Neural cell (in vitro differentiated cells): ENCODE measurements around the gene ESR2.

Source experiments
- CTCF ChIP-seq: fragments of 450-650 bp; IDR thresholded peaks from 2 replicates; pipeline ENCODE4 v1.5.1; 2014; ENCODE audit warnings: antibody characterized with exemption, mild to moderate bottlenecking, moderate library complexity; ENCODE audit not compliant: poor library complexity, severe bottlenecking
- EP300 ChIP-seq: fragments of 450-650 bp; conservative IDR thresholded peaks from 2 replicates; pipeline ENCODE4 v1.6.1; 2014; ENCODE audit warnings: antibody characterized with exemption, mild to moderate bottlenecking, moderate library complexity; ENCODE audit not compliant: poor library complexity, severe bottlenecking
- EZH2 ChIP-seq: fragments of 200-600, 300-800 bp; shearing (Covaris generic), sonication (generic); IDR thresholded peaks from 2 replicates; pipeline ENCODE4 v1.6.1; 2014; ENCODE audit warnings: antibody characterized with exemption, low read length, borderline replicate concordance, mild to moderate bottlenecking; ENCODE audit not compliant: insufficient read depth, poor library complexity, severe bottlenecking
- POLR2AphosphoS5 ChIP-seq: IDR thresholded peaks from 2 replicates; pipeline ENCODE4 v1.6.1; 2012
- RAD21 ChIP-seq: fragments of 450-650 bp; conservative IDR thresholded peaks from 2 replicates; pipeline ENCODE4 v1.6.1; 2014; ENCODE audit warnings: antibody characterized with exemption, mild to moderate bottlenecking, moderate library complexity
- TAF1 ChIP-seq: IDR thresholded peaks from 2 replicates; pipeline ENCODE4 v1.6.1; 2012; ENCODE audit warnings: low read depth

GRCh38 chr14:64249363-64249762 is 44.8 kb downstream of the ESR2 start:
- TF ChIP-seq CTCF, result no peak
- TF ChIP-seq POLR2AphosphoS5, result no peak
- TF ChIP-seq TAF1, result no peak
- TF ChIP-seq EP300, result no peak
- no peak for TF ChIP-seq EZH2
- TF ChIP-seq RAD21, result no peak
